ENCODE results near the gene MORF4L2.

DNA sequence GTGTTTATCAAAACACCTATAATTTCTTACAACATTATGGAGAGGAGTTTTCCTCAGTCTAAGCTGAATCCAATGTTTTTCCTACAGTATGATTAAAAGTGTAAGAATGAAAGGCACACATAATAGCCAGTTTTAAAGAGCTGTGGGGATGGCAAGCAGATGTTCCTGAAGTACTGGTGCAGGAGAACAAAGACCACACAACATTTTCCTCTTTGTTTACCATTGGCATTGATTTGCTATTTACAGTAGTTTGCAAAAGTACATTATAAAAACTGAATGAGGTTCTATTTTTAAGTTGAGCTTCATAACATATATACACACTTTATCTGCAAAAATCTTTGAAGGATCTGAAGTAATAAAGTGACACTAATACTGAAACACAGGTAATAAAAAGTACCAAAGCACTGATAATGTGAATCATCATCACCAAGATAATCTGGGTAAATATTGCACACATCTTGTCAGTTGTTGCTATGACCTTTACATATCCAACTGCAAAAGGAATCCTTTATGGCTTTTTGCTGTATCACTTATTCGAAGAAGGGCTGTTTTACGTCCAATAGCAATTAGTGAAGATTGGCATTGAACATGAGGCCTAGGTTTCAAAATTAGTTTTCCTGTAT, 35.2 kb downstream of the MORF4L2 start:
- TF ChIP-seq, protein P1, sequence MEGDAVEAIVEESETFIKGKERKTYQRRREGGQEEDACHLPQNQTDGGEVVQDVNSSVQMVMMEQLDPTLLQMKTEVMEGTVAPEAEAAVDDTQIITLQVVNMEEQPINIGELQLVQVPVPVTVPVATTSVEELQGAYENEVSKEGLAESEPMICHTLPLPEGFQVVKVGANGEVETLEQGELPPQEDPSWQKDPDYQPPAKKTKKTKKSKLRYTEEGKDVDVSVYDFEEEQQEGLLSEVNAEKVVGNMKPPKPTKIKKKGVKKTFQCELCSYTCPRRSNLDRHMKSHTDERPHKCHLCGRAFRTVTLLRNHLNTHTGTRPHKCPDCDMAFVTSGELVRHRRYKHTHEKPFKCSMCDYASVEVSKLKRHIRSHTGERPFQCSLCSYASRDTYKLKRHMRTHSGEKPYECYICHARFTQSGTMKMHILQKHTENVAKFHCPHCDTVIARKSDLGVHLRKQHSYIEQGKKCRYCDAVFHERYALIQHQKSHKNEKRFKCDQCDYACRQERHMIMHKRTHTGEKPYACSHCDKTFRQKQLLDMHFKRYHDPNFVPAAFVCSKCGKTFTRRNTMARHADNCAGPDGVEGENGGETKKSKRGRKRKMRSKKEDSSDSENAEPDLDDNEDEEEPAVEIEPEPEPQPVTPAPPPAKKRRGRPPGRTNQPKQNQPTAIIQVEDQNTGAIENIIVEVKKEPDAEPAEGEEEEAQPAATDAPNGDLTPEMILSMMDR (IDR thresholded peaks at IDR 0.05; ENCODE audit: low read length) = no peak
- no peak for TF ChIP-seq EZH2 (IDR thresholded peaks at IDR 0.05; ENCODE audit: borderline replicate concordance, low read length)
